Measurements from ENCODE around the gene CTSL.
A peak's percentile ranks its signal among the peaks of the same experiment; 100 is the strongest.

CTSL gene

DNA sequence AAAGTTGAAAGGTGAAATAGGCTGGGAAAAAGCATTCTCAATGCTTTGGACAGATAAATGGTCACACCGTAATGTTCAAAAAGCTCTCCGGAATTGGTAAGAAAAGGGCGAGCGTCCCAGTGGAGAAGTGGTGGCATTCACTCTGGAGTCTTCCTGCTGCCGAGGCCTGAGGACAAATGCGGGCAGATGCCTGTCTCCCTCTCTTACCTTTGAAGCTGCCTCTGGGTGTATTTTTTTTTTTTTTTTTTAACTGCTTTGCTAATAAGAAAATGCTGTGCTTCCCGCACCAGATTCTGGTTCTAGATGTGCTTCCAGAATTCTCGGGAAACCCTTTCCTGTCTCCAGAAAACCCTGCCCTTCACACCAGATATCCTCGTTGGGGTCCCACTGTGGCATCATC lies 24.4 kb upstream of the CTSL start:
- DNase-seq: no peak

DNA sequence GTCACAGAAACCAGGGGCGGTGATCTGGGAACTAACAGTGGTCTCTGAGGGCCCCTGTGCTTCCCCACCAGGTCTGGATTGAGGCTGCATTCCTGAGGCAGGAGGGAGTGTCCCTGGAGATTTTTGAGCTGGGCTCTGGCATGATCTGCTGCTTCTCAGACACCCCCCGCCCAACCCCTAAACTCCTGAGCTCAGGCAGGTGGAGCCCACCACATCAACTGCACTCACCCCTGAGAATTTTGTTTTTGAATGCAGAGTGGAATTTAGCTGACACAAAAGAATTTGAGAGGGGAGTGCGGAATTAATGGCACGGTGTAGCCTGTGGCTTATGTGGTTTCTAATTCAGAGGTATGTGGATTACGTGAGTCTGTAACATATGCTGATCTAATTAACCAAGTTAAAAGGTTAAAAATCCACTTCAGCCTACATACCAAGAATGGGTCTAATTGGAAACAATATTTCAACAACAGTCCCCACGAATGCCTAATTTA lies 23.9 kb upstream of the CTSL start:
- no peak for DNase-seq

DNA sequence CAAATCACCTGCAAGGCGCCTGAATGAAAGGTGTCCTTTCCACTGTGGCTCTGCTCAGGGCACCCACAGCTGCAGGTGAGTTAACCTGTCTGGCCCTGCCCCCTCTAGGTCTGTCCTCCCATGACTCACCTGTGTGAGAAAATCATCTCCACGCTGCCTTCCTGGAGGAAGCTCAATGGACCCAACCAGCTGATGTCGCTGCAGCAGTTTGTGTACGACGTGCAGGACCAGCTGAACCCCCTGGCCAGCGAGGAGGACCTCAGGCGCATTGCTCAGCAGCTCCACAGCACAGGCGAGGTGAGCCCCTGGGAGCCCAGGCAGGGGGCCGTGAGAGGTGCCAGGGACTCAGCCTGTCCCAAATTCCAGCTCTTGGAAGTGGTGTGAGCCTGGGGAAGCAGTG lies 23.0 kb upstream of the CTSL start:
- no peak for DNase-seq

DNA sequence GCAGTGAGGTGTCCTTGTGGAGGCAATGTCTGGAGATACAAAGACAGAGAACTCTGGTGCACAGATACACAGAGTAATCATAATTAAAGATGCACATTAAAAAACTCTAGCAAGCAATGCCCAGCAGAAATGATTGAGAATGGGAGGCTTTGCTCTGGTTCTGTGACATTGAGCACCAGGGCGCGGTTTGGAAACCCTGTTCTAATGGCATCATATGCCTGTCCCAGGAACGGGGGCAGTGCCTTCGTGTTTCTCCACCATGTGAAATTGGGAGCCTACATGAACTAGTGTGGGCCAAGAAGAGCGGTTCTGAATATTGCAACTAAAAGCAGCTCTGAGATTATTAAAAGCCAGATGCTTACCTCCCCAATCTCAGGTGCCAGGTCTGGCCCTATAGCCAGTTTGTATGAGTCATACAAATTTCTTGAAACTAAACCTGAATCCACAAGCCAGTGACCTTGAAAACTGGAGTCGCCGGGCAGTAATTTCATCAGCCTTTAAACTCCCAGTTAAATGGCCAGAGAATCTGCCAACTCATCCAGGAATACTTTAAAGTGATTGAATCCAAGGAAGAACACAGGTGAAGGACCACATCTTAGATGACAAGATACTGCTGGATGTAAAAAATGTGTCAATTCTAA lies 22.2 kb upstream of the CTSL start:
- DNase-seq: no peak

DNA sequence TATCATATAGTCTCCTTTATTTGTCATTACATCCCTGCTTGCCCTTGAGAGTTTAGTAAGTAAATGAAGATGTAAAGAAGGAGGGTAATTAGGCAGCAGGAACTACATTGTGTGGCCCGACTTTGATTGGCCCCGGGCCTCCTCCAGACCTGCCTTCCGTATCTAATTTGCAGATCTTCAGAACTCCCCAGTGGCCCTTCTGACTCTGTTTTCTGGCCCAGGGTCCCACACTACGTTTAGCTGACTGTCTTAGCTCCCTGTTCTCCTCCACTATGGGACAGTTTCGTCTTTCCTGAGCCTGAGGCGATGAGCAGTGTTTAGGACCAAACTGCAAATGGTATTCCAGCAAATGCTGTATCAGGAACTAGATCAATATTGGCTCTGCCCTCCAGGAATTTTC lies 21.6 kb upstream of the CTSL start:
- no peak for DNase-seq

DNA sequence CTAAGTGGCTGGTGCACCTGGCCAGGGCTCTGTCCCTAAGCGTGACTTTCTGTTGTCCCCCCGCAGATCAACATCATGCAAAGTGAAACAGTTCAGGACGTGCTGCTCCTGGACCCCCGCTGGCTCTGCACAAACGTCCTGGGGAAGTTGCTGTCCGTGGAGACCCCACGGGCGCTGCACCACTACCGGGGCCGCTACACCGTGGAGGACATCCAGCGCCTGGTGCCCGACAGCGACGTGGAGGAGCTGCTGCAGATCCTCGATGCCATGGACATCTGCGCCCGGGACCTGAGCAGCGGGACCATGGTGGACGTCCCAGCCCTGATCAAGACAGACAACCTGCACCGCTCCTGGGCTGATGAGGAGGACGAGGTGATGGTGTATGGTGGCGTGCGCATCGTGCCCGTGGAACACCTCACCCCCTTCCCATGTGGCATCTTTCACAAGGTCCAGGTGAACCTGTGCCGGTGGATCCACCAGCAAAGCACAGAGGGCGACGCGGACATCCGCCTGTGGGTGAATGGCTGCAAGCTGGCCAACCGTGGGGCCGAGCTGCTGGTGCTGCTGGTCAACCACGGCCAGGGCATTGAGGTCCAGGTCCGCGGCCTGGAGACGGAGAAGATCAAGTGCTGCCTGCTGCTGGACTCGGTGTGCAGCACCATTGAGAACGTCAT lies 19.7 kb upstream of the CTSL start:
- DNase-seq: no peak

DNA sequence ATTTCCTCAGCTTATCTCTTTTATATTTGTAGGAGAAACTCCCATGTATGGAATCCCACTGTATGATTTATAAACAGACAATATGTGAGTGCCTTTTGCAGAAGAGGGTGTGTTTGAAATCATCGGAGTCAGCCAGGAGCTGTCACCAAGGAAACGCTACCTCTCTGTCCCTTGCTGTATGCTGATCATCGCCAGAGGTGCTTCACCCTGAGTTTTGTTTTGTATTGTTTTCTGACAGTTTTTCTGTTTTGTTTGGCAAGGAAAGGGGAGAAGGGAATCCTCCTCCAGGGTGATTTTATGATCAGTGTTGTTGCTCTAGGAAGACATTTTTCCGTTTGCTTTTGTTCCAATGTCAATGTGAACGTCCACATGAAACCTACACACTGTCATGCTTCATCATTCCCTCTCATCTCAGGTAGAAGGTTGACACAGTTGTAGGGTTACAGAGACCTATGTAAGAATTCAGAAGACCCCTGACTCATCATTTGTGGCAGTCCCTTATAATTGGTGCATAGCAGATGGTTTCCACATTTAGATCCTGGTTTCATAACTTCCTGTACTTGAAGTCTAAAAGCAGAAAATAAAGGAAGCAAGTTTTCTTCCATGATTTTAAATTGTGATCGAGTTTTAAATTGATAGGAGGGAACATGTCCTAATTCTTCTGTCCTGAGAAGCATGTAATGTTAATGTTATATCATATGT lies 18.0 kb upstream of the CTSL start:
- no peak for DNase-seq

DNA sequence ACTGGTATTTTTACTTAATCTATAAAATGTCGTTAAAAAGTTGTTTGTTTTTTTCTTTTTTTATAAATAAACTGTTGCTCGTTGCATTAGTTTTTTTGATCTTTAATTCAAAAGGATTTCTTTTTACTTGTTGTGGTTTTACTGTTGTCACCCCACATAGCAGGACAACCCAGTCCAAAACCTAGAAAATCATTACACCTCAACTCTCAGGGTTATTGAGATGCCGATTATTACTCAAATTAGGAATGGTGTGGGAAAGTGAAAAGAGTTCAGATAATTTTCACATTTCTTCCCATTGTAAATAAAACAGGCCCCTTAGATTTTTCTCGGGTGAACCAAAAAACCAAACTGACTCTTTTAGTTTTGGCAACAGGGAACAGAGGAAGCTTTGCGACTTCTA lies 17.4 kb upstream of the CTSL start:
- DNase-seq: no peak

DNA sequence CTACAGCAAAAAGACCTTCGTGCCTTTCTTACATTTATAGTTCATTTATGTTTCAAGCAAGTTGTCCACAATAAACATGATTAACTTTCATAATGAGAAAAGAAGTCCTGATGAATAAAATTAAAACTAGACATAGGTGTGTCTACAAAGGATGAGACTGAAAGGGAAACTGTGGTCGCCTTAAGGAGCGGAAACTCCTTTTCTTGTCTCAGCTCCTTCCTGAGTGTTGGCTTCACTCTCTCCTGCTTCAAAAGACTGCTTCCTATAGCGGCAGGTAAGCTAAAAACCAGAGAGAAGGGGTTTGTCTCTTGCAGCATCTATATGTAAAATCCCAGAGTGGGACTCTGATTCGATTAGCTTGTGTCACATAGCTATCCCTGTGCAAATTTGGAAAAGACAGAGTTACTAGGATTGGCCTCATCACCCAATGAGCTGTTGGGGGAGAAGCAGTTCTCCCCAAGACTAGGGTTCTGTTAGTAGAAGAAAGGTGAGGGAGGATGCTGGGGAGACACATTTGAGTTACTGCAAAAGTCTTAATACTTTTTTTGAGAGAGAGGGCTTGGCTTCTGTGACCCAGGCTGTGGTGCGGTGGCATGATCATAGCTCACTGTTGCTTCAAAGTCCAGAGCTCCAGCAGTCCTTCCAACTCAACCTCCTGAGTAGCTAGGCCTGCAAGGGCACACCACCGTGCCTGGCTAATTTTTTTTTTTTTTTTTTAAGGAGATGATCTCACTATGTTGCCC lies 16.8 kb upstream of the CTSL start:
- no peak for DNase-seq

DNA sequence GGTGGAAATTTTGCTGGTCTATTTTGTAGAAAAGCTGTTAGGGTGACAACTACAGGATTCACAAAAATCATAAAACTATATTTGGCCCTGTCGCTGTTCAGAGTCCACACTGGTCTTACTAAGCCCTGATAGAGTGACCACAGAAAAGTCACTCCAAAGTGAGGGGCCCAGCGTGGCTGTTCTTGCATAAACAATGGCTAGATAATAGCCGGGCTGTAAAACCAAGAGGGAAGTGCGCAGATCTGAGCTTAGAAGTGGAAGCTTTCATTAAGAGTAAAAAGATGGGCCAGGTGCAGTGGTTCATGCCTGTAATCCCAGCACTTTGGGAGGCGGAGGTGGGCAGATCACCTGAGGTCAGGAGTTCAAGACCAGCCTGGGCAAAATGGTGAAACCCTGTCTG lies 15.5 kb upstream of the CTSL start:
- no peak for DNase-seq

DNA sequence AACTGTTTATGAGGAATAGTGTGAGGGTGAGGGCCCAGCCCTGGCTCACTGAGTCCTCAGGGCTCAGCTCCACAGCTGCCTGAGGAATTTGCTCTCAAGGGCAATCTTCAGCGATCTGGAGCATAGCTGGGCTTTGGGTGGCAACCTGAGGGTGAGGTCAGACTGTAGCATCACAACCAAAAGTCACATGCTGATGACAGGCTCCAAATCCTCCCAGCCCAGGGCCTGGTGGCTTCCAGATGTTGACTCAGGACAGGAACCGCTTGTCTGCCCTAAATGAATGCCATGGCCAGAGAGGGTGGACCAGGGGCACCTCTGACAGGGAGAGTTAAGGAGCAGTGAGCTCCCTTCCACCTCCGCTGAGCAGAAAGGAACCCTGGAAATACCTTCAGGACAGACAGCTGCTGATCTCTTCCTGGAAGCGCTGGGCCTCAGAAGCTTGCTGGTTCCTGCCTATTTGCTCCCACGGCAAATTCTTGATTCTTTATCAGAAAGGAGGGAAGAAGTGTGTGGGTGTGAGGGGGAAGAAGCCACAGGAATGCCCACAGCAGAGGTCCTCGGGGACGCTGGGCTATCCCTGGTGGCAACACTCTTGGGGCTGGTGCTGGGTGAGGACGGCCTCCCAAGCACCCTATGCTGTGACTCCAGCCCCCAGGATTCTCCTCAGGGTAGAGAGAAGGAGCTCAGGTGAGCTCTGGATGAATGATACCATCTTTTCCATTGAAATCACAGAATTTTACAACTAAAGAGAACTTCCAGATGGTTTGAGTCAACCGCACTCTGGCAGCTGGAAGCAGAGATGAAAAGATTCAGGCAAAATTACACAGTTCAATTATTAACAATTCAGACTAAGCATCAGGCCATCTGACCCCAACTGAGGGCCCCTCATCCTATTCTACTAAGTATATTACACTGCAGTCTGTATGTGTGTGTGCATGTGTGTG lies 13.8 kb upstream of the CTSL start:
- no peak for DNase-seq

DNA sequence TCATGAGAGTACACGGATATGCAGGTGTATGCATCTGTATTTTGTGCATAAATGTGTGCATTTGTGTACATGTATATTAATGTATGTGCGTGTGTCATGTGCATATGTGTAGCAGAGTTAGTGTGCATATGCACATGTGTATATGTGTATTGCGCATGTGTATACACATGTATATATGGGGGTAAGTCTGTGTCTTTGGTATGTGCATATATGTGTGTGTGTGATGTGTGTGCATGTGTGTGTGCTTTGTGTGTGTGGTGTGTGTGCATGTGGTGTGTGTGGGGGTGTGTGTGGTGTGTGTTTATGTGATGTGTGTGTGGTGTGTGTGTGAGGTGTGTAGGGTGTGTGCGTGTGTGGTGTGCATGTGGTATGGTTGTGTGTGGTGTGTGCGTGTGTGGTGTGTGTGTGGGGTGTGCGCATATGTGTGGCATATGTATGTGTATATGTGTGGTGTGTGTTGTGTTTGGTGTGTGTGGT lies 13.1 kb upstream of the CTSL start:
- no peak for DNase-seq

DNA sequence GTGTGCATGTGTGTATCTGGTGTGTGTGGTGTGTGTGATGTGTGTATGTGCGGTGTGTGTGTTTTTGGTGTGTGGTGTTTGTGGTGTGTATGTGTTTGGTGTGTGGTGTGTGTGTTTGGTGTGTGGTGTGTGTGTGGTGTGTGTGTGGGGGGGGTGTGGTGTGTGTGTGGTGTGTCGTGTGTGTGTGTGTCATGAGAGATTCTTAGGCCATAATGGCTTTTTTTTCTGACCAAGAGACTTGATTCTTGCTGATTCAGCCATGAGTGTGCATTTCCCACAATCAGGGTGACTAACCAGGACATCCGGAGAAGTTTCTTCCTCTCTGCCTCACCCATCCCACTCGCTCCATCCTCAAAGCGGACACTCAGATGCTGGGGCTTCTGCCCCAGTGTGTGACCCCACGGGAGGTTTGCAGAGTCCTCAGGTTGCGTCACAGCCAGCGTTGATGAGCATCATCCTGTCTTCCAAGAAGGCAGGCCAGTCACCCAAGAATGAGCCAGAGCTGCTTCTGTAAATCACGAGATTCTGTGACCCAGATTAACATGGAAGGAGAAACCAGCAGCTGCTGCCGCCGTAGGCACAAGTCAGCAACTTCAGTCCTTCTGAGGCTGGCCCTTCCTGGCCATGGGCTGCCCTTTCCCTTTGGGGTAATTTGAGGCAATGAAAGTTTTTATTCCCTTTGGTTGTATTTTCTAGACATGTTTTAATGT lies 12.5 kb upstream of the CTSL start:
- DNase-seq: peak; percentile 48 to 56

DNA sequence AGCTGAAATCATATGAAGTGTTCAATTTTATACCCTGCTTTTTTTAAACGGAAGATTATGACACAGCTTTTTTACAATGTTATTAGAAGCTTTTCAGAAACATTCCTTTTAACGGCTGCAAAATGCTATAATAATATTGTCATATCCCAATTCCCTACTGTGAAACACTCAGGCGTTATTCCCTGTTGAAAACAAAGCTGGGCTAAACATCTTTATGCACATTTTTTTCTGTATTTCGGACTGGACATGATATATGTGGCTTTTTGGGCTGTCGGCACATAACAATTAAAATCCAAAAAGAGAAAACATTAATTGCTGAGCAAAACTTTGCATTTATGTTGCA lies 12.0 kb upstream of the CTSL start:
- DNase-seq: no peak

DNA sequence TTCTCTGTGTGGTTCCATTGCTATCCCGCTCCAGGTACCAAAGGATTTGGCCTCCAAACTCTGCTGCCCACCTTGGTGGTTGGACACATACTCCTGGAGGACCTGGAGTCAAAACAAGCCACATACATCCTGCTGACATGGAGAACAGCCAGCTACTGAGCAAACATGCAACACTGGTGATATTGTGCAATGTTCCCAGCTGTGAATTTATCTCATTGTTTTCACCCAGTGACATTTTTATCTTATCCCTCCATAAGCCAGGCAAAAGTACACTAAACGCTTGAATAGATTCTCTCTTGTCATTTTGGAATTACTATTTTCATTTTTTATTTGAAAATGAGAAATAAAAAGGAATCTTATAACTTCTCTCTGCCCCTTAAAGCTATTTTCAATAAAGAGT lies 11.1 kb upstream of the CTSL start:
- DNase-seq: no peak

DNA sequence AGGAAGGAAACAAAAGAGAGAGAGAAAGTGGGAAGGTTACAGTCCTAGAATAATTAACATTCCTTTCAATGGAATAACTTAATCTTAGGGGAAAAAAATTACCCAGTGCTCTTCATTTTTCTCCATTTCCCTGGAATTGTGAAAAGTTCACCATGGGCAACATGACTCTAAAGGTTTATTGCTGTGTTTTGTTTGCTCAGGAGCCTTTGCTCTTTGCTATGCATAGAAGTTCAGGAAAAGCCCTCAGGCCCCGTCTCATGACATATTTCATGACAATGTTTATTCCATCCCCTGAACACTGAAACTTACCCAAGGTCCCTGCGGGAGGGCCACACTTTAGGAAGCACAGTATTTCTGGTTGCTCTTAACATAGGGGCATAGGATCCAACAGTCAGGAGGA lies 9.8 kb upstream of the CTSL start:
- DNase-seq: no peak

DNA sequence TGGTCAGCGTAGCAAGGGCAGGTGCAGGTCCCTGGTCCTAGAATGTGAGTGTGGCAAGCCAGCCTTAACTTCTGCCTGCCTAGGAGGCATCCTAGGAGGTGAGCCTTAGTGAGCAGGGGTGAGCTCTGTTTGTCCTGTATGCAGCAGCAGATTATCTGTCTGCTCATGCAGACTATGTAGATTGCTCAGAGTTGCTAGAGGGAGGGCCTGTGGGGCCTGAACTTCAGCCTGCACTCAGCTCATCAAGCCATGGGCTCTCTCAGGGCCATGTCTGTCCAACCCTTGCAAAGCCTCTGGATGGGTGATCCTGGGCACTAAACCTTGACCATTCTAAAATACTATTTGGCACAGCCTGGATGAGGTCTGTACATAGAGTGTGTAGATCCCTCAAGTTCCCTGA lies 8.5 kb upstream of the CTSL start:
- DNase-seq: no peak

DNA sequence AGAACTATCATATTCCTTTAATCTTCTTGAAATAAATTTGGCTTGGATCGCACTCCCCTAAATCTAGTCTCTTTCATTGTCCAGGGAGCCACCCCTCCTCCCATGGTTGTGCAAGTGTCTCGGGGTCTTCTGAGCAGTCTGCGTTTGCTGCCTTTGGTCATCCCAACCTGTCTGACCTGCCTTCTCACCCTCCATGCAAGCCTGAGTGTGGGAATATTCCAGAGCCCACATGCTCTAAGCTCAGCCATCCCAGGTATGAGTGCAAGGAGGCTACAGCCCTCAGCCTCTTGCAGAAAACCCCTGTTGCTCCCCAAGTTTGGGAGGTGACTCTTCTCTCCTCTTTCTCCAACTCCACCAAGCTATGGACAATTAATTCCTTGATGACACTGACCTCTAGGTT lies 7.7 kb upstream of the CTSL start:
- DNase-seq: no peak

DNA sequence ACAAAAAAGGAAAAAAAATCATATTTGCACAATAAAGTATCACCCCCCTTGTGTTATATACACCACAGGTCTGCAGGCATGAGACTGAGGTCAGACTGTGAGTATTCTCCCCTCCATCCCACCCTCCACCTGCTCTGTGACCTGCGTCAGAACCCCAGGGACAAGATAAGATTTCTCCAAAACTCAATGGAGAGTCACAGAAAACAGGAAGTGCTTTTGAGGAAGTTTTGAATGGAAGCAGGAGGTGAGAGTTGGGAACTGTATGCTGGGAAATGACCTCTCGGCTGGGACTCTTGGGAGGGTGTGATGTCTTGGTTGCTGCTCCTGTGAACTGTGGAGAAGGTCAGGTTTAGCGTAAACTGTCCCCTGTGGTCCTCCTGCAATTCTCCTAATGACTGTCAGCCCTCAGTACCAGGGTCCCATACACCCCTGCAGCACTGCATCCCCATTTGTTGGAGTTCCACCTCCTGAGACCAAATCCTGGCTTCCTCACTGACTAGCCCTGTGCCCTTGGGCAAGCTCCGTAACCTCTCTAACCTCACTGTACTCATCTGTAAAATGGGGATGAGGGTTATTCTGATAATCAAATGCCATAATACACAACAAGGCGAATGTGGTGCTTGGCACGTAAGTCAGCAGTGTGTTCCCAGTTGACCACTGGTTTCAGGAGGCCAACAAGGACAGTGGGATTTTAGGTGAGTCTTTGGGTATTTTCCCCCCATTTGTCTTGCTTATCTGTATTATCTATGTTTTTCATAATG lies 6.9 kb upstream of the CTSL start:
- DNase-seq: no peak

DNA sequence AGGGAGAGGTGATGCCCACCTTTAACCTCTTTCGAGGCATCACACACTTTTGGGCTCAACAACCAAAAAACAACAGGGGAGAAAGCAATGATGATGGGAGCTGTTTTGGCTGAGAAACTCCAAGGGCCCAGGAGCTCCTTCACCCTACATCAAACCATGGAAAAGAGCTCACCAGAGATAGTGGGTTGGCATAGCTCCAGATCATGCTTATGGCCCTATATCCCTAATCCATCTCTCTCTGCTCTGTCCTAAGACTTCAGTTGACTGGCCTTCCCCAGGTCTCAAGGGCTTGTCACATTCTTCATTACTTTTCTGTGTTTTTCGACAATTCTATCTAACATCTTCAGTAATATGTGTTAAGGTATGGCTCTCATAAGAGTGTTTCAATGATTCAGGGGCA lies 5.7 kb upstream of the CTSL start:
- no peak for DNase-seq
